BJ (cell line): ENCODE measurements around the gene SS18L1. TPM values are rescaled to one million over a fixed set of nuclear protein-coding genes. Genes with fewer than 3 reads are reported as not detected.

Experiments
- CTCF ChIA-PET: fragments of 350-600 bp; formaldehyde crosslinking; extraction: SDS; loops from one replicate; lab custom pipeline; 2021; ENCODE audit warnings: antibody characterized with exemption, inconsistent platforms; lab: Yijun Ruan, JAX
- POLR2A ChIA-PET: fragments of 300-600 bp; sonication (Branson Sonifier 250); formaldehyde crosslinking; extraction: SDS; loops from one replicate; lab custom pipeline; 2021; ENCODE audit warnings: antibody characterized with exemption; lab: Charles Lee
- DNase-seq: peaks from one replicate; pipeline ENCODE4 v3.0.0-alpha.2; 2011; ENCODE audit warnings: low read depth
- H3K27me3 ChIP-seq: 2 replicates; pipeline ENCODE4 v1.6.0; 2011; ENCODE audit warnings: low read length; ENCODE audit not compliant: control insufficient read depth, insufficient read depth
- H3K36me3 ChIP-seq: 2 replicates; pipeline ENCODE4 v1.5.1; 2011; ENCODE audit warnings: low read length; ENCODE audit not compliant: control insufficient read depth, insufficient read depth
- H3K4me3 ChIP-seq: 2 replicates; pipeline ENCODE4 v1.5.1; 2011; ENCODE audit warnings: low read depth, mild to moderate bottlenecking, control low read depth, low read length
- polyA plus RNA-seq: library from polyadenylated mRNA; depleted of rRNA; stranded (reverse); fragments of >200 nt; gene quantifications from 2 replicates; pipeline ENCODE4 v1.2.3, GENCODE V29; 2011
- TF ChIP-seq, protein P1 (sequence below): IDR thresholded peaks from 2 replicates; pipeline ENCODE4 v1.5.1; 2011; ENCODE audit warnings: low read depth, mild to moderate bottlenecking, control low read depth, inconsistent platforms, low read length, moderate library complexity; ENCODE audit not compliant: insufficient read depth

SS18L1 gene
- polyA plus RNA-seq, 1 experiment: 6.7 TPM

DNA sequence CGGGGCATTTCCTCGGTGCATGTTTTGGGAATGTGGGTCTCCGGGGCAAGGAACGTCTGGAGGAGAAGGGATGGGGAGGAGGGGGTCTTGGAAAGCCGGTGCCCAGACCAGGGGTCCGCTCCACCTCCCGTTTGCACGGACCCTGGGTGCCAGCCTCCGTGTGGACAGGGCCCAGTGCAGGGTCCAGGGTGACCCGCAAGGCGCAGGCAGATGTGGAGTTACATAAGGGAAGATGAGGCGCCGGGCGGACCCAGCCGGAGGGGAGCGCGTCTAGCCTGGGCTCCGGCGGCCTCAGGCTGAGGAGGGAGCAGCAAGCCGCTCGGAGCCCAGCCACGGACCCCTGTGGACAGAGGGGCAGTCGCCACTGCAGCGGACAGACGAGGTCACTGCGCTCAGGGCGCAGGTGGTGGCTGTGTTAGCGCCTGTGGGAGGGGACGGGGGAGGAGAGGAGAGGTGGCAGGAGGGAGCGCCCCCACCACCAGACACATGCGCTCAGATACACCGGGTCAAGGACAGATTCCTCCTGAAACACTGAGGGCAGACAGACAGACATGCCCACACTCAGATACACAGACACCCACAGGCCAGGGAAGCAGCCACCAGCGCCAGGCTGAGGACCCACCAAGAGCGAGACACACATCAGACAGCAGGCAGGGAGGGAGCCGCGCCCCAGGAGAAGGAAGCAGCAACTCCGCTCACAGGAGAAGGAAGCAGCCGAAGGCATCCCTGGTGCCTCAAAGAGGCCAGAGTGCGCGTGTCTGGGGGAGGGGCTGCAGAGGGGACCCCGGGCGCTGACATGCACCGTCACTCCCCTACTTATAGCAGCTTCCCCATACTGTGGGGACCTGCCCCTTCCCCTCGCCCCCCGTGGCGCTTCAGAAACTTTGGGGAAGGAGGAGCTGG is 77.3 kb downstream of the SS18L1 start:
- CTCF ChIA-PET: no interaction called here
- H3K27me3 ChIP-seq: peaks cover 40% of the 10 kb centered on the region
- TF ChIP-seq, protein P1, sequence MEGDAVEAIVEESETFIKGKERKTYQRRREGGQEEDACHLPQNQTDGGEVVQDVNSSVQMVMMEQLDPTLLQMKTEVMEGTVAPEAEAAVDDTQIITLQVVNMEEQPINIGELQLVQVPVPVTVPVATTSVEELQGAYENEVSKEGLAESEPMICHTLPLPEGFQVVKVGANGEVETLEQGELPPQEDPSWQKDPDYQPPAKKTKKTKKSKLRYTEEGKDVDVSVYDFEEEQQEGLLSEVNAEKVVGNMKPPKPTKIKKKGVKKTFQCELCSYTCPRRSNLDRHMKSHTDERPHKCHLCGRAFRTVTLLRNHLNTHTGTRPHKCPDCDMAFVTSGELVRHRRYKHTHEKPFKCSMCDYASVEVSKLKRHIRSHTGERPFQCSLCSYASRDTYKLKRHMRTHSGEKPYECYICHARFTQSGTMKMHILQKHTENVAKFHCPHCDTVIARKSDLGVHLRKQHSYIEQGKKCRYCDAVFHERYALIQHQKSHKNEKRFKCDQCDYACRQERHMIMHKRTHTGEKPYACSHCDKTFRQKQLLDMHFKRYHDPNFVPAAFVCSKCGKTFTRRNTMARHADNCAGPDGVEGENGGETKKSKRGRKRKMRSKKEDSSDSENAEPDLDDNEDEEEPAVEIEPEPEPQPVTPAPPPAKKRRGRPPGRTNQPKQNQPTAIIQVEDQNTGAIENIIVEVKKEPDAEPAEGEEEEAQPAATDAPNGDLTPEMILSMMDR: no peak
- H3K36me3 ChIP-seq: no peaks in the 10 kb centered on the region
- POLR2A ChIA-PET: no interaction called here
- no peak overlapping the region for H3K4me3 ChIP-seq
- no peak for DNase-seq

DNA sequence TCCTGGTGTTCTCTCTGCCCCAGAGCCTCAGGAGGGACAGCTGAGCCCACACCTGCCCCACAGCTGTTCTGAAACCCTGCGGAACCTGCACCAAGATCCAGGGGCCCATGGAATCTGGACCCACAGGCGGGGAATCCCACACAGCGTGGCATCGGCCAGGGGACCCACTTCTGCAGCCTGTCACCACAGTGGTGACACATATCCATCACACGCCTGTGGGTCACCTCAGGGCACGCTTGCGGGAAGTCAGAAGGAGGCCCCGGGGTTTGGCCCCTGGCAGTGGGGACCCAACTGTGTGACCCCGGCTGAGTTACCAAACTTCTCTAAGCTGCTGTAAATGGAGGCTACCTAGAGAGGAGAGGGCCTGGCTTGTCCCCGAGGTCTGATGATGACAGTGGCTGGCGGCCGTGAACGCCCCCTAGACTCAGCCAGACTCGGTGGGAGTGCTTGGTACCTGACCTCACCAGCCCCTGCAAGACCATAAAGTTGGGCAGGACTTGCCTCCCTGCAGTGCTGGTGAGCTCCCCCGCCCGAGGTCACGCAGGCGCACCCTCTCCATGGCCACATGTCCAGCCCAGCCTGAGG is 78.8 kb downstream of the SS18L1 start:
- TF ChIP-seq, protein P1: no peak
- ChIA-PET POLR2A (no interaction called here), CTCF (no interaction called here)
- no peaks in the 10 kb centered on the region for H3K36me3 ChIP-seq
- H3K27me3 ChIP-seq: peaks cover 45% of the 10 kb centered on the region
- no peak overlapping the region for H3K4me3 ChIP-seq
- no peak for DNase-seq

DNA sequence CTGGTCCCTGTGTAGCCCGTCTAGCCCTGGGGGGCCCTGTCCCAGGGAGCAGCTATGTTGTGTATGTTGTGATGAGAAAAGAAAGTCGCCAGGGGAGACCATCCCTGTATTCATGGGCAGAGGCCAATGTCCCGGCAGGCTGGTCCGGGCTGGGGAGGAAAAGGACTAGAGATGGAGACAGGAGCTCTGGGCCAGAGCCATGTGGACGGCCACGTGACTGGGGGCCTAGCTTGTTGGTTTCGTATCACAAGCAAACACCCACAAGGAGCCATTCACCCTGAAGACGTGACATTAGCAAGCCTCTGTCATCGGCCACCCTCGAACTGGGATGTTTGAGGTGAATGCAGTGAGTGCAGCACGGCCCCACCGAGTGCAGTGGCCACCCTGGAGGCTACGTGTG is 79.4 kb downstream of the SS18L1 start:
- Histone ChIP-seq H3K27me3 (peaks cover 42% of the 10 kb centered on the region), H3K4me3 (no peak overlapping the region), H3K36me3 (no peaks in the 10 kb centered on the region)
- ChIA-PET POLR2A (no interaction called here), CTCF (no interaction called here)
- TF ChIP-seq, protein P1: no peak
- no peak for DNase-seq

DNA sequence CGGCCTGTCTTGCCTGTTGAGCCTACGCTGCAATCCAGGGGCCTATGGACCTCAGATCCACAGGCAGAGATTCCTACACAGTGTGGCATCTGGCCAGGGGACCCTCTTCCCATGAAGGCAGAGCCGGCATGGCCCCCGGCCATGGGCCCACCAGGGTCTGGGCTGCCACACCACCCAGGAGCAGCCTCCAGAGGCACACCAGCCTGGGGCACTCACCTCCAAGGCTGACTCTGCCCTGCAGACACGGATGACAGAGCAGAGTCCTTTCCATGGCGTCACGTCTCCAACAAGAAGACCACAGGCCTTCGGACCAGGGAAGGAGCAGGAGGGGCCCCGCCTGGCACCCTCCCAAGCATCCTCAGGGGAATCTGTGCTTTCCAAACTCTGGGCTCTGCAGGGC is 80.0 kb downstream of the SS18L1 start:
- H3K27me3 ChIP-seq: peaks cover 36% of the 10 kb centered on the region
- H3K36me3 ChIP-seq: no peaks in the 10 kb centered on the region
- no peak for DNase-seq
- TF ChIP-seq, protein P1: no peak
- POLR2A ChIA-PET: no interaction called here
- H3K4me3 ChIP-seq: no peak overlapping the region
- CTCF ChIA-PET: no interaction called here

DNA sequence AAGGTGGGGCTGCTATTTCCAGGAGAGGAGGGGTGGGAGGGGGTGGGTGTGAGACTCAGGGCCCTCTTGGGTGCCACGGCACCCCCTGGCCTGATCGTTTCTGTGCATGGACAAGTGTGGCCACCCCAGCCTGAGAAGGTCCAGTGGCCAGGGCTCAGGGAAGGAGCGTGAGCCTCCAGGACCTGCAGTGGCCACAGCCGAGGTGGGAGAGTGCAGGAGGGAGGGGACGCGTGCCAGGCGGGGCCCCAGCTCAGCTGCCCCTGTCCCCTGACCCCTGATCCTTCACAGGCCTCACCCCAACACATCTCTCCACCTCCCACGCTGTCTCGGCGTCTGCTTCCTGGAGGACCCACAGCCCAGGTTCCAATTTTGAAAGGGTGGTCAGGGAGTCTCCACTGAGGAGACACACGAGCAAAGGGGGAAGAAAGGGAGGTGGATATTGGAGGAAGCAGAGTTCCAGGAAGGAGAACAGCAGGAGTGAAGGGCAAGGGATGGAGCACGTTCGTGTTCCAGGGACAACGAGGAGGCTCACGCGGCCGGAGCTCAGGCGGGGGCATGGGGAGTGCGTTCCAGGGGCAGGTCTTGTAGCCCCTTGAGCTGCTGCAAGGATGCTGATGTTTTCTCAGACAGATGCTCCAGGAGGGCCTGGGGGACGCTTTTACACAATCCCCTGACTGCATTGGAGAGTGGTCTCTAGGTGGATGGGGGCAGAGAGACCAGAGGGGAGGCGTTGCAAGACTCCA is 80.7 kb downstream of the SS18L1 start:
- Histone ChIP-seq H3K4me3 (no peak overlapping the region), H3K36me3 (no peaks in the 10 kb centered on the region), H3K27me3 (peaks cover 32% of the 10 kb centered on the region)
- TF ChIP-seq, protein P1: no peak
- CTCF ChIA-PET: no interaction called here
- POLR2A ChIA-PET: no interaction called here
- no peak for DNase-seq
